GM21737 (cell line): ENCODE data around the gene INHBE.
"Not testable (repeated sequence)": the region's sequence is repeated elsewhere in the genome, so short reads cannot be mapped to it uniquely, and the experiment has no call there.

Experiments used
- ATAC-seq: cut with Tn5 transposase; IDR thresholded peaks from one replicate; pipeline ENCODE4 v1.9.1; 2021; ENCODE audit warnings: mild to moderate bottlenecking, moderate library complexity; ENCODE audit not compliant: unreplicated experiment

The INHBE gene

DNA sequence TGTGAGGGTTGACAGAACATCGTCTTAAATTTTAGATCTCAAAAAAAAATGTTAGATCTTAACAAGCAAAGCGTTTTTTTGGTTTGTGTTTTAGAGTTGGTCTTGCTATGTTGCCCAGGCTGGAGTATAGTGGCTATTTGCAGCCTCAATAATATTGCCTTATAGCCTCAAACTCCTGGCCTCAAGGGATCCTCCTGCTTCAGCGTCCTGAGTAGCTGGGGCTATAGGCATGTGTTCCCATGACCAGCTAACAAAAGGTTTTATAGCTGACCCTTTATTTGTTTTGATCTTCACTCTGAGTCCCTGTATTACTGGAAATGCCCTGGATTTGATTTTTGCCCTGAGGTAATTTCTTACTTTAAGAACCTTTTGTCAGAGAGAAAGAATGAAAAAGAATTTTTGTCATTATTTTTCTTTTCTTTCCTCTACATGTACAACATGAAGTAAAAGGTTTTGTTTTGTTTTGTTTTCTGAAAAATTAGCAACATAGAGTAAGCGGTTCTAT is 15.3 kb upstream of the INHBE start:
- no peak for ATAC-seq

DNA sequence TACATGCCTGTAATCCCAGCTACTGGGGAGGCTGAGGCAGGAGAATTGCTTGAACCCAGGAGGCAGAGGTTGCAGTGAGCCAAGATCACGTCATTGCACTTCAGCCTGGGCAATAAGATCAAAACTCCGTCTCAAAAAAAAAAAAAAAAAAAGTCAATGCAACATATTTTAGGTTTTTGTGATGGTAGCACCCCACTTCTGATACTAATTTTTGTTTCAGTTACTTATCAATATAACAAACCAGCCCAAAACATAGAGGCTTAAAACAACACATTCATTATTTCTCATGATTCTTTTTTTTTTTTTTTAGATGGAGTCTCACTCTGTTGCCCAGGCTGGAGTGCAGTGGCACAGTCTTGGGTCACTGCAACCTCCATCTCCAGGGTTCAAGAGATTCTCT is 13.7 kb upstream of the INHBE start:
- not testable (repeated sequence) for ATAC-seq

DNA sequence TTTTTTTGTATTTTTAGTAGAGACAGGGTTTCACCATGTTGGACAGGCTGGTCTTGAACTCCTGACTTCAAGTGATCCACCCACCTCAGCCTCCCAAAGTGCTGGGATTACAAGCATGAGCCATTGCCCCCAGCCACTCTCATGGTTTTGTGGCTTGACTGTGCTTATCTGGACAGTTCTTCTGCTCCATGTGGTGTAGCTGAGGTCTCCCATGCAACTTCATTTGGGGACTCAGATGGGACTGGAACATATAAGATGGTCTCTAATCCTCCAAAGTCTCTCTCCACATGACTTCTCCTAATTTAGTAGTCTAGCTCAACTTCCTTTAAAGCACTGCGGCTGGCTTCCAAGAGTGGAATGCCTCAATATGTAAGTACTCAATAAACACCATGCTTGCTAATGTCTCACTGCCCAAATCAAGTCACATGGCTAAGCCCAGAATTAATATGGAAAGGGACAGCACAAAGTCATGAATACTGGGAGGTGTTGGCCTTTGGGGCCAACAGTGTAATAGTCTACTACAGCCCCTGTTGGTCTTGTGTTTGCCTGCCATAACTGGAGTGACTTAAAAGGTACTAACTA is 13.2 kb upstream of the INHBE start:
- ATAC-seq = no peak

DNA sequence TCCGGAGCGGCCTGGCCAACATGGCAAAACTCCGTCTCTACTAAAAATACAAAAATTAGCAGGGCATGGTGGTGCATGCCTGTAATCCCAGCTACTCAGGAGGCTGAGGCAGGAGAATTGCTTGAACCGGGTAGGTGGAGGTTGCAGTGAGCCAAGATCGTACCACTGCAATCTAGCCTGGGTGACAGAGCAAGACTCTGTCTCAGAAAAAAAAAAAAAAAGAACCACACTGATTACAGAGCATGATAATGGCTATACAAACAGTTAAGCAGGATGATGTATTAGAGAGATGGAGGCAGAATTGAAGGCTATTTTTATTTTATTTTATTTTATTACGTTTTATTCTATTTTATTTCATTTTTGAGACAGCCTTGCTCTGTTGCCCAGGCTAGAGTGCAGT is 10.8 kb upstream of the INHBE start:
- ATAC-seq = not testable (repeated sequence)

DNA sequence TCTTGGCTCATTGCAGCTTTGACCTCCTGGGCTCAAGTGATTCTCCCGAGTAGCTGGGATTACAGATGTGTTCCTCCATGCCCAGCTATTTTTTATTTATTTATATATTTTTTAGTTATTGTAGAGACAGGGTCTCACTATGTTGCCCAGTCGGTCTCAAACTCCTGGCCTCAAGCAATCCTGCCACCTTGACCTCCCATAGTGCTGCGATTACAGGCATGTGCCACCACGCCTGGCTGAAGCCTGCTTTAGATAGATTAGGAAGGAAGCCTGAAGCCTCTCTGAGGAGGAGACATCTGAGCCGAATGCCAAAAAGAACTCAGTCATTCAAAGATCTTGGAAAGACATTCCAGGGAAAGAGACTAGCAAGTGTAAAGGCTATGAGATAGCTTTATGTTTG is 10.4 kb upstream of the INHBE start:
- ATAC-seq = no peak

DNA sequence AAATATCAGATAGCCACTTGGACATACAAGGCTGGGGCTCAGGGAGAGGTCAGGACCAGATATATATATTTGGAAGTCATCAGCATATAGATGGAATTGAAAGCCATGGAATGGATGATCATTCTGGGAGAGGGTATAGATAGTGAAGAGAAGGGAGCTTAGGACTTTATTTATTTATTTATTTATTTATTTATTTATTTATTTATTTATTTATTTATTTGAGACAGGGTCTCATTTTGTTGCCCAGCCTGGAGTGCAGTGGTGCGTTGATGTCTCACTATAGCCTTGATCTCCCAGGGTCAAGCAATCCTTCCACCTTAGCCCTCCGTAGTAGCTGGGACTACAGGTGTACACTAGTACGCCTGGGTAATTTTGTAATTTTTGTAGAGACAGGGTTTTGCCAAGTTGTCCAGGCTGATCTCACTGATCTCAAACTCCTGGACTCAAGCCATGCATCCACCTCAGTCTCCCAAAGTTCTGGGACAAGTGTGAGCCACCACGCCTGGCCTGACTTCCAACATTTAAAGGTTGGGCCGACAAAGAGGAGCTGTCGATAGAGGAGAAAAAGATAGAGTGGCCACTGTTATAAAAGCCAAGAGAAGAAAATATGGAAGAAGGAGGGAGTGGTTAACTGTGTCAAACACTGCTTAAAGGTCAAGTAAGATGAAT is 8.7 kb upstream of the INHBE start:
- no peak for ATAC-seq

DNA sequence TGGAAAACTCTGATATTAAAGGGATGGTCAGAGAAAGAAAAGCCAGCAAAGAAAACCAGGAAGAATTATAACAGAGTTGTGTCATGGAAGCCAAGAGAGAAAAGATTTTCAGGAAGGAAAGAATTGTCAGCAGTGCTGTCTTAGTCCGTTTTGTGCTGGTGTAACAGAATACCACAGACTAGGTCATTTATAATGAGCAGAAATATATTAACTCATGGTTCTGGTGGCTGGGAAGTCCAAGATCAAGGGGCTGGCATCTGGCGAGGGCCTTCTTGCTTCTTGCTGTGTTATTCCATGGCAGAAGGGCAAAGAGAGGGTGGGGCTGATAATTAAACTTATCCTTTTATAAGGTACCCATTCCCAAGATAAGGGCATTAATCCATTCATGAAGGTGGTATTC is 6.4 kb upstream of the INHBE start:
- no peak for ATAC-seq

DNA sequence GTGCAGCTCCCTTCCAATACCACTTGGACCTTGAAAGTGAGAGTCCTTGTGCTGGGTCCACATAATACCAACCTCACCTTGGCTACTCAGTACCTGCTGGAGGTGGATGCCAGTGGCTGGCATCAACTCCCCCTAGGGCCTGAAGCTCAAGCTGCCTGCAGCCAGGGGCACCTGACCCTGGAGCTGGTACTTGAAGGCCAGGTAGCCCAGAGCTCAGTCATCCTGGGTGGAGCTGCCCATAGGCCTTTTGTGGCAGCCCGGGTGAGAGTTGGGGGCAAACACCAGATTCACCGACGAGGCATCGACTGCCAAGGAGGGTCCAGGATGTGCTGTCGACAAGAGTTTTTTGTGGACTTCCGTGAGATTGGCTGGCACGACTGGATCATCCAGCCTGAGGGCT is 5.7 kb upstream of the INHBE start:
- ATAC-seq = no peak

DNA sequence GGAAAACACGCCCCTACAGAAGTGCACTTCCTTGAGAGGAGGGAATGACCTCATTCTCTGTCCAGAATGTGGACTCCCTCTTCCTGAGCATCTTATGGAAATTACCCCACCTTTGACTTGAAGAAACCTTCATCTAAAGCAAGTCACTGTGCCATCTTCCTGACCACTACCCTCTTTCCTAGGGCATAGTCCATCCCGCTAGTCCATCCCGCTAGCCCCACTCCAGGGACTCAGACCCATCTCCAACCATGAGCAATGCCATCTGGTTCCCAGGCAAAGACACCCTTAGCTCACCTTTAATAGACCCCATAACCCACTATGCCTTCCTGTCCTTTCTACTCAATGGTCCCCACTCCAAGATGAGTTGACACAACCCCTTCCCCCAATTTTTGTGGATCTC is 5.0 kb upstream of the INHBE start:
- no peak for ATAC-seq

DNA sequence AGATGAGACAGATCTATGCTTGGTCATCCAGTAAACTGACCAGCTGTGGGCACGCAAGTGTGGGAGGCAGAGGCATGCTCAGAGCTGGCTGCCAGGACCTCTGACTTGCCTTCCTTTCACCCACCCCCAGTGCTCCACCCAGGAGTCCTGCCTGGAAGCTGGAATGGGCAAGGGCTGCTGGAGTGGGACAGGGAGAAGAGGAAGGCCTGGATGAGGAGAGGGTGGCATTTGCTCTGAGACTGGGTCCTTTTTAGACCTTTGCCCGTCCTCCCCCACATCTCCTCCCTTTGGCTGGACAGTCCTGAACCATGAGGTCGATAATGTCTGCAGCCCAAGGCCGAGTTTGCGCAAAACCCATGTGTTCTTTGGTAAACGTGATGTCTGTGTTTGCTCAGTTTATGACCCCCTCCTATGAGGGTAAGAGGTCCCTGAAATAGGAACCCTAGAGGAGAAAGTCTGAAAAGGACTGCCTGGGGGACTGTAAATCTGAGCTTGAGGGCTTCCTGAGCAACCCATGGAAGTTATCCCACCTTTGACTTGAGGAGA is 3.8 kb upstream of the INHBE start:
- no peak for ATAC-seq

DNA sequence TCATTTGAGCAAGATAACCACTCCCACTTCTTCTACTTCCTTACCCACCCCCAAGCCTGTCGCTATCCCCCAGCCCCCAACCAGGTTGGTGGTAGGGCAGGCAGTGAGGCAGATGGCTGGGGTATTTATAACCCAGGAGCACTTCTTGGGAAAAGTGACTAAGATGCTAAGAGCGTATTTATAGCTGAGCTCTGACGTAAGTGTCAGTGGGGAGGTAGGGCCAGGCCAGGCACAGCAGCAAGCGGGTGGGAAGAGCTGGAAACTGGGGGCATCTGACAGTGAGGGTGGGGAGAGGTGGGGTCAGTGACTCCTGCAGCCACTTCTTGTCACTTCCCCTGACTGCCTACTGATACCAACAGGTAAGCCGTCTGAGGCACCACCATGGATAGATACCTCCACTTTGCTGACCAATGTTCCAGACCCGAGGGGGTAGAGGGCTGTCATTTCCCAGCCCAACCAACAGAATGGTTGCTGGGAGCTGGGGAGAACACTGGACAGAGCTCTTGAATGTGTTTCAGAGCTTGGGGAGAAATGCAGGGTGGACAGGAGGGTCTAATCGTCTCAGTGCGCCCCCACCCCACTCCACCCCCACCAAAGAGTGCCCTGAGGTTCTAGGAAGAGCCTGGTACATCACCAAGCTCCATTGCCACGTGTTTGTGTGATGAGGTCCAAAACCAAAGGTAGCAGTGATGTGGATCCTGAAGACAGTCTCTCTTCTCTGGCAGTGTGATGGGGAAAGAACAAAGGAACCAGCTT is 2.7 kb upstream of the INHBE start:
- ATAC-seq = no peak

DNA sequence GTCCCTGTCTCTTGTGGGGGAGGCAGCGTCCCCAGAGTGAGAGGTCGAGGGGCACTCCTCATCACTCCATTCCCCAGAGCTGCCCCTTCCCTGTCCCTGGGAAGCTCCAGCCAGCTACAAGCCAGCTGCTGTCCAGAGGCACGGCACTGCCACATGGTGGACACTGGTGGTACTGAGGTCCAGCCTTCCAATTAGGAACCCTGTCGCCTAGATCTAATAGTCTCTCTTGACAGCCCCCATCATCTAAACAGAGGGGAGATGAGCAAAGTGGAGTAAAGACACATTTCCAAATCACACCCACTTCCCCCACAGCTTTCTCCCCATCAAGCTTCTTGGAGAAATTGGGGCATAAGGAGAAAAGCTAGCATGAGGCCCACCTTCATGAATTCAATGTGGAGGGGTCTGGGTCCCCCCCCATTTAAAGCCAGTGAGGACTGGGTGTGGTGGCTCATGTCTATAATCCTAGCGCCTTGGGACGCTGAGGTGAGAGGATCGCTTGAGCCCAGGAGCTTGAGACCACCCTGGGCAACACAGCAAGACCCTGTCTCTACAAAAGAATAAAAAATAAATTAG is 2.1 kb upstream of the INHBE start:
- no peak for ATAC-seq

DNA sequence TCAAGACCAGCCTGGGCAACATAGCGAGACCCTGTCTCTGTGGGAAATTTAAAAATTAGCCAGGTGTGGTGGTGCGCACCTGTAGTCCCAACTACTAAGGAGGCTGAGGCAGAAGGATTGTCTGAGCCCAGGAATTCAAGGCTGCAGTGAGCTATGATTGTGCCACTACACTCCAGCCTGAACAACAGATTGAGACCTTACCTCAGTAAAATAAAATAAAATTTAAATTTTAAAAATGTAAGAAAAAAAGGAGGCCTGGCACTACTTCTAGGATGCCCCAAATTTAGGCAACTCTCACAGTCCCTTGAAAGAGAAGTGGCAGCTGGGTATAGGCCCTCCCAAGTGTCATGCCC is 918 bp upstream of the INHBE start:
- no peak for ATAC-seq

DNA sequence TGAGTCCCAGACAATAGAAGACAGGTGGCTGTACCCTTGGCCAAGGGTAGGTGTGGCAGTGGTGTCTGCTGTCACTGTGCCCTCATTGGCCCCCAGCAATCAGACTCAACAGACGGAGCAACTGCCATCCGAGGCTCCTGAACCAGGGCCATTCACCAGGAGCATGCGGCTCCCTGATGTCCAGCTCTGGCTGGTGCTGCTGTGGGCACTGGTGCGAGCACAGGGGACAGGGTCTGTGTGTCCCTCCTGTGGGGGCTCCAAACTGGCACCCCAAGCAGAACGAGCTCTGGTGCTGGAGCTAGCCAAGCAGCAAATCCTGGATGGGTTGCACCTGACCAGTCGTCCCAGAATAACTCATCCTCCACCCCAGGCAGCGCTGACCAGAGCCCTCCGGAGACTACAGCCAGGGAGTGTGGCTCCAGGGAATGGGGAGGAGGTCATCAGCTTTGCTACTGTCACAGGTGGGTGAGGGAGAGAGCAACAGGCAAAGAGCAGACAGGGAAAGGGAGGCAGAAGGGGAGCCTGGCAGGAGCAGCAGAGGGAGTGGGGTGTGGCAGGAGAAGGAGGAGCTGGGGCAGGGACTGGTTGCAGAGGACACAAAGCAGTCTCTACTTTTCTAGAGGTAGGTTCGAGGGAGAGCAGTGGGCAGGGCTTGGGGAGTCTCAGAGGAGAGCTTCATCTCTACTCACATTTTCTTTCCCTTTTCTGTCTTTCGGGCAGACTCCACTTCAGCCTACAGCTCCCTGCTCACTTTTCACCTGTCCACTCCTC is 452 bp downstream of the INHBE start:
- ATAC-seq = no peak

DNA sequence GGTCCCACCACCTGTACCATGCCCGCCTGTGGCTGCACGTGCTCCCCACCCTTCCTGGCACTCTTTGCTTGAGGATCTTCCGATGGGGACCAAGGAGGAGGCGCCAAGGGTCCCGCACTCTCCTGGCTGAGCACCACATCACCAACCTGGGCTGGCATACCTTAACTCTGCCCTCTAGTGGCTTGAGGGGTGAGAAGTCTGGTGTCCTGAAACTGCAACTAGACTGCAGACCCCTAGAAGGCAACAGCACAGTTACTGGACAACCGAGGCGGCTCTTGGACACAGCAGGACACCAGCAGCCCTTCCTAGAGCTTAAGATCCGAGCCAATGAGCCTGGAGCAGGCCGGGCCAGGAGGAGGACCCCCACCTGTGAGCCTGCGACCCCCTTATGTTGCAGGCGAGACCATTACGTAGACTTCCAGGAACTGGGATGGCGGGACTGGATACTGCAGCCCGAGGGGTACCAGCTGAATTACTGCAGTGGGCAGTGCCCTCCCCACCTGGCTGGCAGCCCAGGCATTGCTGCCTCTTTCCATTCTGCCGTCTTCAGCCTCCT is 1.1 kb downstream of the INHBE start:
- ATAC-seq = no peak

DNA sequence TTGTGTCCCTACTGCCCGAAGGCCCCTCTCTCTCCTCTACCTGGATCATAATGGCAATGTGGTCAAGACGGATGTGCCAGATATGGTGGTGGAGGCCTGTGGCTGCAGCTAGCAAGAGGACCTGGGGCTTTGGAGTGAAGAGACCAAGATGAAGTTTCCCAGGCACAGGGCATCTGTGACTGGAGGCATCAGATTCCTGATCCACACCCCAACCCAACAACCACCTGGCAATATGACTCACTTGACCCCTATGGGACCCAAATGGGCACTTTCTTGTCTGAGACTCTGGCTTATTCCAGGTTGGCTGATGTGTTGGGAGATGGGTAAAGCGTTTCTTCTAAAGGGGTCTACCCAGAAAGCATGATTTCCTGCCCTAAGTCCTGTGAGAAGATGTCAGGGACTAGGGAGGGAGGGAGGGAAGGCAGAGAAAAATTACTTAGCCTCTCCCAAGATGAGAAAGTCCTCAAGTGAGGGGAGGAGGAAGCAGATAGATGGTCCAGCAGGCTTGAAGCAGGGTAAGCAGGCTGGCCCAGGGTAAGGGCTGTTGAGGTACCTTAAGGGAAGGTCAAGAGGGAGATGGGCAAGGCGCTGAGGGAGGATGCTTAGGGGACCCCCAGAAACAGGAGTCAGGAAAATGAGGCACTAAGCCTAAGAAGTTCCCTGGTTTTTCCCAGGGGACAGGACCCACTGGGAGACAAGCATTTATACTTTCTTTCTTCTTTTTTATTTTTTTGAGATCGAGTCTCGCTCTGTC is 1.8 kb downstream of the INHBE start:
- ATAC-seq = no peak

DNA sequence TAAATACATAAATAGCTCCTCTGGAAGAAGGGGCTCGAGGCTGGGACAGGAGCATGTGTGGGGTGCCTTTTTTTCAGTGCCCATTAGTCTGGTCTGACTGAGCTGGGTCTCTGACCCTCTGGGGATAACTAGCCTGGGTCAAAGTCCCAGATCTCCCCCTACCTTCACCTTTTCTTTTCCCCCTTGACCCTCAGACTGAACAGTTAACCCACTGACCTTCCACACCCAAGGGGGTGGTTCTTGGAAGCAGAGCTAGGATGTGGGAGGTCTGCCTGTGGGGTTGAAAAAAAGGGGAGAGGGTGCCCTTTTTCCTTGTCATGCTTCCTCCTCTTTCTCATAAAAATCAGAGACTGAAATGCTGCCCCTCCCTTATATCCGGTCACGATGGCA is 3.6 kb downstream of the INHBE start:
- ATAC-seq = no peak

DNA sequence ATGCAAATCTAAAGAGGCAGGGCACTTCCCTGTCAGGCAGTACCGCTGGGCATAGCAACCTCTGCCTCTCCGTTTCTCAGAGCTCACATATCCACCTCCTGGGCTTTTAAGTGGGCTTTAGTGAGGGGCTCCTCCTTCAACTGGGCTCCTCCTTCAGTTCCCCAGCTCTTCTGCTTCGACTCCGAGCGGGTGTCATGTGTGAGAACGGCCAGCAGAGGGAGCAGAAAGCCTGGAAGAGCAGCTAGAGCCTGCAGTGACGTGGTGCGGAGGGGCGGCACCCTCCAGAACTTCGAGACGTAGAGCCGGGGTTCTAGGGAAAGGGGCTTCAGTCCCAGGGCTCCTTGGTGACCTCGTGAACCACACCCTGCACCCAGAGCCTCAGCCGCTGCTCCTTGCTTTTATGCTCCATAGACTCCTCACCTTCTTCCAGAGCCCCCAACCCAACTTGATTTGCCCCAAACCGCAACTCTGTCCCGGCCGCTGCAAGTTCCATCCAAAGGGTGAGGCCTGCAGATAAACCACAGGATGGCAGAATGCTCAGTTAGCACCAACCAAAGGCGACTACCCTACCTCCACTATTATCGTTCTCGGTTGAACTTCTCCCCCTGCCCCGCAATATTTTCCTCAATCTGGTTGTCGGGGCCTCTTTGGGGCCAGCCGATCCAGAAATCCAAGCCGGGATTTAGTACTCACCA is 4.1 kb downstream of the INHBE start:
- peak; percentile 42 for ATAC-seq

DNA sequence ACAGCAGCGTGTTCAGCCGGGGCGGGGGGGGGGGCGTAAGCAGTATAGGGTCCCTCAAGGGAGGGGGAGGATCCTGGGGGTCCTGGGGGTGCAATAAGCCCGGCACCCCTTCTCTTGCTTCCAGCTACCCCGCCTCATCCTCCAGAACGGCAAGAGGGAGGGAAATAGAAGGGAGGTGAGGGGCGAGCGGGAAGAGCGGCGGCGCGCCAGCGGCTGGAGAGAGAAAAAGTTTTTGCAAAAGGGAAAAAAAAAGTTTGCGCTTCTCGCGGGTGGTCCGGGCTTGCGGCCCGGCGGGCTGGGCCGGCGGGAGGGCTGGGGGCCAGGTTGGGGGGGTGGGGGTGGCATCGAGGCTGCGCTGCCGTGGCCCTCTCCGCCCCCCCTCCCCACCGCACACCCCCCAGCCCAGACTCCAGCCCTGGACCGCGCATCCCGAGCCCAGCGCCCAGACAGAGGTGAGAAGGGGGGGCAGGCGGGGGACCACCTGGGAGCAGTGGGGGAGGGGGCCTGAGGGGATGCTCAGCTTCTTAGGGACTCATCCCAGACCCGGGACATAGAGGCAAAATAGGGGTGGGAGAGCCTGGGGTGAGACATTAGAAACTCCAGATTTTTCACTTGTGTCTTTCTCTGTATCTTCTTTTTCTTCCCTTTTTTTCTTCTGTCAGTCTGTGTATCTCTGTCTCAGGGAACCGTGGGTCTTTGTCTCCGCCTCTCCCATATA is 4.8 kb downstream of the INHBE start, which contains the start of gene GLI1:
GLI1 (plus strand) TSS at position 36 of the 718 bp plus-strand sequence. CDS start 3,907 bp downstream, outside the sequence.
- no peak for ATAC-seq
